Measurements from ENCODE around the gene FRMD4A. TPM values are rescaled to one million over a fixed set of nuclear protein-coding genes. Genes with fewer than 3 reads are reported as not detected.

The FRMD4A gene
- total RNA-seq (1 to 10 TPM; 1.3 to 1.8 (median 1.4) TPM), total RNA-seq (0.86 to 3.5 (median 2.1) reads per million in 29 experiments)
- total RNA-seq (2013), result 1.7 TPM

- Mint-ChIP-seq H3K36me3 (no peaks in the 10 kb centered on the region), H3K4me1 (no peaks in the 10 kb centered on the region), H3K27me3 (peaks cover 28 to 49% of the 10 kb centered on the region in 2 donors), H3K9me3 (no peaks in the 10 kb centered on the region), H3K27ac (no peak within 1 kb of the TSS), H3K4me3 (no peak within 1 kb of the TSS)
- DNase-seq (no peak), ATAC-seq (replicated peaks in 1 of 4) (no peak)
- Histone ChIP-seq H3K4me3 (ENCODE audit: control insufficient read depth in 1 of 2, extremely low read depth in 1 of 2, low read length in 1 of 2) (no peak within 1 kb of the TSS), H3K27ac (ENCODE audit: low read length) (no peak within 1 kb of the TSS), H3K27me3 (replicated peaks in 1 of 2; ENCODE audit: control insufficient read depth in 2 of 2, extremely low read depth in 1 of 2, insufficient read depth in 2 of 2, low read length in 1 of 2) (peaks cover 0 to 25% of the 10 kb centered on the region in 2 experiments), H3K4me1 (ENCODE audit: control insufficient read depth in 1 of 2, extremely low read depth in 1 of 2, insufficient read depth in 2 of 2, low read length in 2 of 2) (no peaks in the 10 kb centered on the region), H3K36me3 (ENCODE audit: control insufficient read depth in 2 of 2, extremely low read depth in 1 of 2, insufficient read depth in 1 of 2, low read length in 1 of 2) (no peaks in the 10 kb centered on the region), H3K9me3 (no peaks in the 10 kb centered on the region)
- WGBS (ENCODE audit: insufficient coverage), result 76% methylated on average over 9 of the region's 14 CpGs
- POLR2A ChIA-PET, result interaction anchor here in 1 of 2 donors (0.6 kb wide), 1 partner anchor 90 kb away, joined by 8 read pairs; no protein-coding TSS in a partner anchor
- CTCF ChIA-PET, result no interaction called here
These were observed at the start of gene FRMD4A for GRCh38 chr10:14330388-14331061. Gene FRMD4A, minus strand, starts transcription at chr10:14330924.

GRCh38 chr10:14379556-14380280 lies 49.0 kb upstream of the FRMD4A start:
- H3K9me3 ChIP-seq, result no peaks in the 10 kb centered on the region
- peaks cover 1 to 4% of the 10 kb centered on the region in 2 donors for H3K27me3 Mint-ChIP-seq
- H3K36me3 Mint-ChIP-seq, result no peaks in the 10 kb centered on the region
- peaks cover 20 to 26% of the 10 kb centered on the region in 2 experiments for H3K4me1 ChIP-seq (ENCODE audit: control insufficient read depth in 1 of 2, extremely low read depth in 1 of 2, insufficient read depth in 2 of 2, low read length in 2 of 2)
- ChIA-PET CTCF (interaction anchor here in 1 of 2 donors (0.7 kb wide), 1 partner anchor 476 kb away, joined by 3 read pairs; no protein-coding TSS in a partner anchor), POLR2A (no interaction called here)
- peaks cover 0 to 11% of the 10 kb centered on the region in 2 experiments for H3K27me3 ChIP-seq (replicated peaks in 1 of 2; ENCODE audit: control insufficient read depth in 2 of 2, extremely low read depth in 1 of 2, insufficient read depth in 2 of 2, low read length in 1 of 2)
- H3K4me1 Mint-ChIP-seq, result peaks cover 17 to 40% (median 39%) of the 10 kb centered on the region in 3 donors
- H3K27ac Mint-ChIP-seq, result no peak overlapping the region
- H3K36me3 ChIP-seq (ENCODE audit: control insufficient read depth in 2 of 2, extremely low read depth in 1 of 2, insufficient read depth in 1 of 2, low read length in 1 of 2), result no peaks in the 10 kb centered on the region
- WGBS (ENCODE audit: insufficient coverage), result 84% methylated on average over 6 of the region's 8 CpGs
- no peak overlapping the region for H3K4me3 ChIP-seq (ENCODE audit: control insufficient read depth in 1 of 2, extremely low read depth in 1 of 2, low read length in 1 of 2)
- no peak for DNase-seq
- H3K9me3 Mint-ChIP-seq, result no peaks in the 10 kb centered on the region
- H3K4me3 Mint-ChIP-seq, result no peak overlapping the region
- H3K27ac ChIP-seq (ENCODE audit: low read length), result no peak overlapping the region
- ATAC-seq (replicated peaks in 1 of 4), result no peak

GRCh38 chr10:14378387-14378960 lies 47.8 kb upstream of the FRMD4A start:
- ATAC-seq (replicated peaks in 1 of 4) (no peak), DNase-seq (no peak)
- Mint-ChIP-seq H3K27ac (no peak overlapping the region), H3K36me3 (no peaks in the 10 kb centered on the region), H3K27me3 (peaks cover 3 to 11% of the 10 kb centered on the region in 2 donors), H3K4me1 (peaks cover 13 to 39% (median 32%) of the 10 kb centered on the region in 3 donors), H3K9me3 (no peaks in the 10 kb centered on the region), H3K4me3 (no peak overlapping the region)
- no peaks in the 10 kb centered on the region for H3K36me3 ChIP-seq (ENCODE audit: control insufficient read depth in 2 of 2, extremely low read depth in 1 of 2, insufficient read depth in 1 of 2, low read length in 1 of 2)
- 90% methylated on average over 4 of the region's 6 CpGs for WGBS (ENCODE audit: insufficient coverage)
- H3K27me3 ChIP-seq (replicated peaks in 1 of 2; ENCODE audit: control insufficient read depth in 2 of 2, extremely low read depth in 1 of 2, insufficient read depth in 2 of 2, low read length in 1 of 2), result peaks cover 0 to 13% of the 10 kb centered on the region in 2 experiments
- no peaks in the 10 kb centered on the region for H3K9me3 ChIP-seq
- ChIA-PET CTCF (no interaction called here), POLR2A (interaction anchor here in 1 of 2 donors (0.6 kb wide), 1 partner anchor 641 kb away, joined by 3 read pairs; no protein-coding TSS in a partner anchor)
- H3K4me3 ChIP-seq (ENCODE audit: control insufficient read depth in 1 of 2, extremely low read depth in 1 of 2, low read length in 1 of 2), result no peak overlapping the region
- H3K27ac ChIP-seq (ENCODE audit: low read length), result no peak overlapping the region
- peaks cover 19 to 22% of the 10 kb centered on the region in 2 experiments for H3K4me1 ChIP-seq (ENCODE audit: control insufficient read depth in 1 of 2, extremely low read depth in 1 of 2, insufficient read depth in 2 of 2, low read length in 2 of 2)

GRCh38 chr10:14377591-14378175 lies 47.0 kb upstream of the FRMD4A start:
- no peak overlapping the region for H3K27ac Mint-ChIP-seq
- DNase-seq (no peak), ATAC-seq (replicated peaks in 1 of 4) (no peak)
- Histone ChIP-seq H3K27me3 (replicated peaks in 1 of 2; ENCODE audit: control insufficient read depth in 2 of 2, extremely low read depth in 1 of 2, insufficient read depth in 2 of 2, low read length in 1 of 2) (peaks cover 0 to 11% of the 10 kb centered on the region in 2 experiments), H3K27ac (ENCODE audit: low read length) (no peak overlapping the region), H3K4me1 (ENCODE audit: control insufficient read depth in 1 of 2, extremely low read depth in 1 of 2, insufficient read depth in 2 of 2, low read length in 2 of 2) (peaks cover 12 to 18% of the 10 kb centered on the region in 2 experiments), H3K4me3 (ENCODE audit: control insufficient read depth in 1 of 2, extremely low read depth in 1 of 2, low read length in 1 of 2) (no peak overlapping the region), H3K36me3 (ENCODE audit: control insufficient read depth in 2 of 2, extremely low read depth in 1 of 2, insufficient read depth in 1 of 2, low read length in 1 of 2) (no peaks in the 10 kb centered on the region), H3K9me3 (no peaks in the 10 kb centered on the region)
- H3K4me3 Mint-ChIP-seq, result no peak overlapping the region
- H3K27me3 Mint-ChIP-seq, result peaks cover 8 to 16% of the 10 kb centered on the region in 2 donors
- peaks cover 13 to 39% (median 26%) of the 10 kb centered on the region in 3 donors for H3K4me1 Mint-ChIP-seq
- no peaks in the 10 kb centered on the region for H3K9me3 Mint-ChIP-seq
- WGBS (ENCODE audit: insufficient coverage), result no CpG with 5 or more reads among the region's 4 CpGs
- POLR2A ChIA-PET, result no interaction called here
- H3K36me3 Mint-ChIP-seq, result no peaks in the 10 kb centered on the region
- CTCF ChIA-PET, result no interaction called here

- H3K9me3 Mint-ChIP-seq, result no peaks in the 10 kb centered on the region
- H3K27me3 ChIP-seq (replicated peaks in 1 of 2; ENCODE audit: control insufficient read depth in 2 of 2, extremely low read depth in 1 of 2, insufficient read depth in 2 of 2, low read length in 1 of 2), result peaks cover 0 to 26% of the 10 kb centered on the region in 2 experiments
- no peaks in the 10 kb centered on the region for H3K36me3 Mint-ChIP-seq
- peaks cover 19 to 23% of the 10 kb centered on the region in 2 donors for H3K27me3 Mint-ChIP-seq
- DNase-seq (no peak), ATAC-seq (replicated peaks in 1 of 4) (no peak)
- no peak overlapping the region for H3K27ac ChIP-seq (ENCODE audit: low read length)
- H3K4me3 Mint-ChIP-seq, result no peak overlapping the region
- no peaks in the 10 kb centered on the region for H3K36me3 ChIP-seq (ENCODE audit: control insufficient read depth in 2 of 2, extremely low read depth in 1 of 2, insufficient read depth in 1 of 2, low read length in 1 of 2)
- H3K4me3 ChIP-seq (ENCODE audit: control insufficient read depth in 1 of 2, extremely low read depth in 1 of 2, low read length in 1 of 2), result no peak overlapping the region
- H3K9me3 ChIP-seq, result no peaks in the 10 kb centered on the region
- peaks cover 0 to 21% (median 8%) of the 10 kb centered on the region in 3 donors for H3K4me1 Mint-ChIP-seq
- POLR2A ChIA-PET, result no interaction called here
- WGBS (ENCODE audit: insufficient coverage), result no CpG with 5 or more reads among the region's 5 CpGs
- H3K4me1 ChIP-seq (ENCODE audit: control insufficient read depth in 1 of 2, extremely low read depth in 1 of 2, insufficient read depth in 2 of 2, low read length in 2 of 2), result peaks cover 0 to 4% of the 10 kb centered on the region in 2 experiments
- H3K27ac Mint-ChIP-seq, result no peak overlapping the region
- CTCF ChIA-PET, result no interaction called here
These were observed 44.2 kb upstream of the FRMD4A start for GRCh38 chr10:14374745-14375445.
